Upper lobe of left lung (tissue), 4 donors: ENCODE measurements around the gene MYOCD.

Experiments used
- CTCF ChIP-seq, 6 experiments: fragments of 450-650 bp in 4 of 6; fragments of 200-600 bp in 2 of 6; sonication (generic) in 2 of 6; IDR thresholded peaks; one replicate each; pipeline ENCODE4 v1.5.1; 2016 to 2019; ENCODE audit warnings: antibody characterized with exemption in 6 of 6
- EP300 ChIP-seq, 4 donors: sonication (generic); formaldehyde crosslinking; IDR thresholded peaks; one replicate each; pipeline ENCODE4 v1.5.1; 2017; ENCODE audit warnings: antibody characterized with exemption in 4 of 4, control low read depth in 2 of 4
- POLR2A ChIP-seq, 4 donors: fragments of 450-650 bp; IDR thresholded peaks; one replicate each; pipeline ENCODE4 v1.5.1; 2016 to 2017; ENCODE audit warnings: antibody characterized with exemption in 4 of 4, mild to moderate bottlenecking in 2 of 4

- TF ChIP-seq CTCF (IDR thresholded peaks at IDR 0.05) (no peak), EP300 (IDR thresholded peaks at IDR 0.05) (no peak), POLR2A (IDR thresholded peaks at IDR 0.05) (no peak)
Measured at GRCh38 chr17:12646761-12647422, 18.8 kb upstream of the MYOCD start.
